Measurements from ENCODE around the gene PCNX2. TPM values are rescaled to one million over a fixed set of nuclear protein-coding genes. Genes with fewer than 3 reads are reported as not detected.

The PCNX2 gene
- total RNA-seq, 1 experiment from 2014 or later, result 18.6 TPM

GRCh38 chr1:233033361-233033760, 262.2 kb downstream of the PCNX2 start:
- Histone ChIP-seq H3K4me2 (no peak overlapping the region), H3K36me3 (ENCODE audit: low read depth) (no peaks in the 10 kb centered on the region), H3K27ac (no peak overlapping the region), H2AFZ (no peak overlapping the region), H3K4me3 (no peak overlapping the region), H3K27me3 (ENCODE audit: insufficient read depth, low read depth) (no peaks in the 10 kb centered on the region), H3K9me2 (ENCODE audit: insufficient read depth) (no peaks in the 10 kb centered on the region), H3K79me2 (ENCODE audit: low read depth) (no peaks in the 10 kb centered on the region), H4K20me1 (ENCODE audit: insufficient read depth) (no peaks in the 10 kb centered on the region), H3F3A (ENCODE audit: insufficient read depth, low read depth) (no peaks in the 10 kb centered on the region), H3K9me3 (ENCODE audit: insufficient read depth, low read depth) (no peaks in the 10 kb centered on the region), H3K4me1 (replicated peaks; ENCODE audit: insufficient read depth) (no peaks in the 10 kb centered on the region)
- intact Hi-C loops (cut with micrococcal nuclease; ENCODE audit: unreplicated experiment), result no loop called here
- TF ChIP-seq CTCF (conservative IDR thresholded peaks at IDR 0.05) (no peak), EZH2 (IDR thresholded peaks at IDR 0.05; ENCODE audit: low read depth) (no peak)
- POLR2A ChIA-PET (ENCODE audit: unreplicated experiment), result no interaction called here
- no TSS peak for BruUV-seq (replicated peaks)
- CTCF ChIA-PET, result no interaction called here
- no peak for DNase-seq

GRCh38 chr1:233032916-233033315, 262.6 kb downstream of the PCNX2 start:
- no peaks in the 10 kb centered on the region for H3K4me1 ChIP-seq (replicated peaks; ENCODE audit: insufficient read depth)
- intact Hi-C loops (cut with micrococcal nuclease; ENCODE audit: unreplicated experiment), result no loop called here
- H2AFZ ChIP-seq, result no peak overlapping the region
- no peaks in the 10 kb centered on the region for H3K9me3 ChIP-seq (ENCODE audit: insufficient read depth, low read depth)
- H3F3A ChIP-seq (ENCODE audit: insufficient read depth, low read depth), result no peaks in the 10 kb centered on the region
- no peak overlapping the region for H3K4me2 ChIP-seq
- no peak for DNase-seq
- H3K79me2 ChIP-seq (ENCODE audit: low read depth), result no peaks in the 10 kb centered on the region
- no peaks in the 10 kb centered on the region for H3K27me3 ChIP-seq (ENCODE audit: insufficient read depth, low read depth)
- H4K20me1 ChIP-seq (ENCODE audit: insufficient read depth), result no peaks in the 10 kb centered on the region
- TF ChIP-seq CTCF (conservative IDR thresholded peaks at IDR 0.05) (no peak), EZH2 (IDR thresholded peaks at IDR 0.05; ENCODE audit: low read depth) (no peak)
- H3K4me3 ChIP-seq, result no peak overlapping the region
- BruUV-seq (replicated peaks), result no TSS peak
- ChIA-PET POLR2A (ENCODE audit: unreplicated experiment) (no interaction called here), CTCF (no interaction called here)
- no peaks in the 10 kb centered on the region for H3K36me3 ChIP-seq (ENCODE audit: low read depth)
- no peaks in the 10 kb centered on the region for H3K9me2 ChIP-seq (ENCODE audit: insufficient read depth)
- no peak overlapping the region for H3K27ac ChIP-seq

- no peak overlapping the region for H3K27ac ChIP-seq
- no peaks in the 10 kb centered on the region for H3F3A ChIP-seq (ENCODE audit: insufficient read depth, low read depth)
- H3K36me3 ChIP-seq (ENCODE audit: low read depth), result no peaks in the 10 kb centered on the region
- H3K4me2 ChIP-seq, result no peak overlapping the region
- no peaks in the 10 kb centered on the region for H3K4me1 ChIP-seq (replicated peaks; ENCODE audit: insufficient read depth)
- no peak for DNase-seq
- no peak overlapping the region for H2AFZ ChIP-seq
- H3K4me3 ChIP-seq, result no peak overlapping the region
- H4K20me1 ChIP-seq (ENCODE audit: insufficient read depth), result no peaks in the 10 kb centered on the region
- intact Hi-C loops (cut with micrococcal nuclease; ENCODE audit: unreplicated experiment), result no loop called here
- TF ChIP-seq EZH2 (IDR thresholded peaks at IDR 0.05; ENCODE audit: low read depth) (no peak), CTCF (conservative IDR thresholded peaks at IDR 0.05) (no peak)
- H3K27me3 ChIP-seq (ENCODE audit: insufficient read depth, low read depth), result no peaks in the 10 kb centered on the region
- no peaks in the 10 kb centered on the region for H3K9me2 ChIP-seq (ENCODE audit: insufficient read depth)
- no TSS peak for BruUV-seq (replicated peaks)
- no peaks in the 10 kb centered on the region for H3K79me2 ChIP-seq (ENCODE audit: low read depth)
- ChIA-PET POLR2A (ENCODE audit: unreplicated experiment) (no interaction called here), CTCF (no interaction called here)
- no peaks in the 10 kb centered on the region for H3K9me3 ChIP-seq (ENCODE audit: insufficient read depth, low read depth)
Observed at GRCh38 chr1:233031521-233031920, 264.0 kb downstream of the PCNX2 start.

All from PC-9 (cell line).